Measurements from ENCODE around the gene TWIST1.

DNA sequence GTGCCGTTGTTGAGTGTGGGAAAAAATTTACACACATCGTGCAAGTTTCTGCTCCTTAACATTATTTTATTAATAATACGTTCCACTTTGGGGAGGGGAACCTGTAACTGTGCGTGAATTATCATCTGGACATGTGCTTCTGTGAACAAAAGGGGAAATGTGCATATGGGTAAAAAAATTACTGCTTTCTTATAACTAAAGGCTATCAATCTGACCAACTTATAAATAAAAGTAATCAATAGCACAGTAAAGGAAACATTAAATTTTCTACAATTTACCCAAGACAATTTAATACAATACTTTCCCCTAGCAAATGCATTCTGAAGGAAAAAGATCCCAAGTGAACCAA is 4.5 kb downstream of the TWIST1 start:
- TF ChIP-seq EP300 (IDR thresholded peaks at IDR 0.05) (no peak), POLR2A (IDR thresholded peaks at IDR 0.05) (no peak), POLR2AphosphoS5 (IDR thresholded peaks at IDR 0.05) (no peak)
- TF ChIP-seq, protein P1, sequence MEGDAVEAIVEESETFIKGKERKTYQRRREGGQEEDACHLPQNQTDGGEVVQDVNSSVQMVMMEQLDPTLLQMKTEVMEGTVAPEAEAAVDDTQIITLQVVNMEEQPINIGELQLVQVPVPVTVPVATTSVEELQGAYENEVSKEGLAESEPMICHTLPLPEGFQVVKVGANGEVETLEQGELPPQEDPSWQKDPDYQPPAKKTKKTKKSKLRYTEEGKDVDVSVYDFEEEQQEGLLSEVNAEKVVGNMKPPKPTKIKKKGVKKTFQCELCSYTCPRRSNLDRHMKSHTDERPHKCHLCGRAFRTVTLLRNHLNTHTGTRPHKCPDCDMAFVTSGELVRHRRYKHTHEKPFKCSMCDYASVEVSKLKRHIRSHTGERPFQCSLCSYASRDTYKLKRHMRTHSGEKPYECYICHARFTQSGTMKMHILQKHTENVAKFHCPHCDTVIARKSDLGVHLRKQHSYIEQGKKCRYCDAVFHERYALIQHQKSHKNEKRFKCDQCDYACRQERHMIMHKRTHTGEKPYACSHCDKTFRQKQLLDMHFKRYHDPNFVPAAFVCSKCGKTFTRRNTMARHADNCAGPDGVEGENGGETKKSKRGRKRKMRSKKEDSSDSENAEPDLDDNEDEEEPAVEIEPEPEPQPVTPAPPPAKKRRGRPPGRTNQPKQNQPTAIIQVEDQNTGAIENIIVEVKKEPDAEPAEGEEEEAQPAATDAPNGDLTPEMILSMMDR (IDR thresholded peaks at IDR 0.05), result no peak

Data from gastroesophageal sphincter (tissue), 3 donors.